ENCODE measurements around the gene ATP10A.
"Not testable (repeated sequence)": the region's sequence is repeated elsewhere in the genome, so short reads cannot be mapped to it uniquely, and the experiment has no call there.

The ATP10A gene

DNA sequence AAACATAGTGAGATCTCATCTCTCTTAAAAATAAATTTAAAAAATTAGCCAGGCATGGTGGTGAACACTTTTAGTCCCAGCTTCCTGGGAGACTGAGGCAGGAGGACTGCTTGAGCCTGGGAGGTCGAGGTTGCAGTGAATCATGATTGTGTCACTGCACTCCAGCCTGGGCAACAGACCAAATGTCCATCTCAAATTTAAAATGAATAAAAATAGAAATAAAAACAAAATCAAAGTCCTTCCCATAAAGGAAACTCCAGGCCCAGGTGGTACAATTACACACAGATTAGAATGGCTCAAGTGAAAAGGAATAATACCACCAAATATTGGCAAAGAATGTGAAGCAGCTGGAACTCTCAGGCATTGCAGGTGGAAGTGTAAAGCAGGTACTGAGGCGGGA lies 19.3 kb upstream of the ATP10A start:
- H3K4me3 ChIP-seq (ENCODE audit: low read depth, low read length), result no peak overlapping the region
- TF ChIP-seq, protein P1, sequence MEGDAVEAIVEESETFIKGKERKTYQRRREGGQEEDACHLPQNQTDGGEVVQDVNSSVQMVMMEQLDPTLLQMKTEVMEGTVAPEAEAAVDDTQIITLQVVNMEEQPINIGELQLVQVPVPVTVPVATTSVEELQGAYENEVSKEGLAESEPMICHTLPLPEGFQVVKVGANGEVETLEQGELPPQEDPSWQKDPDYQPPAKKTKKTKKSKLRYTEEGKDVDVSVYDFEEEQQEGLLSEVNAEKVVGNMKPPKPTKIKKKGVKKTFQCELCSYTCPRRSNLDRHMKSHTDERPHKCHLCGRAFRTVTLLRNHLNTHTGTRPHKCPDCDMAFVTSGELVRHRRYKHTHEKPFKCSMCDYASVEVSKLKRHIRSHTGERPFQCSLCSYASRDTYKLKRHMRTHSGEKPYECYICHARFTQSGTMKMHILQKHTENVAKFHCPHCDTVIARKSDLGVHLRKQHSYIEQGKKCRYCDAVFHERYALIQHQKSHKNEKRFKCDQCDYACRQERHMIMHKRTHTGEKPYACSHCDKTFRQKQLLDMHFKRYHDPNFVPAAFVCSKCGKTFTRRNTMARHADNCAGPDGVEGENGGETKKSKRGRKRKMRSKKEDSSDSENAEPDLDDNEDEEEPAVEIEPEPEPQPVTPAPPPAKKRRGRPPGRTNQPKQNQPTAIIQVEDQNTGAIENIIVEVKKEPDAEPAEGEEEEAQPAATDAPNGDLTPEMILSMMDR (IDR thresholded peaks at IDR 0.05; ENCODE audit: low read depth, low read length), result no peak

DNA sequence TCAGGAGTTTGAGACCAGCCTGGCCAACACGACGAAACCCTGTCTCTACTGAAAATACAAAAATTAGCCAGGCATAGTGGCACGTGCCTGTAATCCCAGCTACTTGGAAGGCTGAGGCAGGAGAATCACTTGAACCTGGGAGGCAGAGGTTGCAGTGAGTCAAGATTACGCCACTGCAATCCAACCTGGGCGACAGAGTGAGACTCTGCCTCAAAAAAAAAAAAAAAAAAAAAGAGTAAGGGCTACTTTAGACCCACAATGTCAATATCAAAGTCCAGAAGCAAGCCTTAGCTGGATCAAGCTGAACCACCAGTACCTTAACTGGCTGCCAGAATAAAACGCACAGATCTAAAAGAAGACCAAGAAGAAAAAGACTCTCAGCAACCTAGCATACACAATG lies 17.8 kb upstream of the ATP10A start:
- not testable (repeated sequence) for H3K4me3 ChIP-seq (ENCODE audit: low read depth, low read length)

DNA sequence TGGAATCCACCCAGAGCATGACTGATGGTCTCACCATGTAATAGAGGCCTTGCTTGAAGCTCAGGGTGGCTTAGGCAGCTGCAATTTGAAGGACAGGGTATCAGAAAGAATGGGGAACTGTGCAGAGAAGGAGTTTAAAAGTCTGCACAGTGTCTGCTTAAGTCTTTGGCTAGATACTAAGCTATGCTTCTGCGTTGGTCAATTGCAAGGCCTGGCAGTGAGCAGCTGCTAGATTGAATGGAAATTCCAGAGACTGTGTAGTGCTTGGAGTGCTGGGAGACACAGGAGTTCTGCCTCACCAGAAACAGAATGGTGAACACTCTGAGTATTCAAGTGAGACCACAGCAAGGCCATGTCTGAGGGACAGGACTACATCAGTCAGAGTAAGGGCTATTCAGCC lies 17.3 kb upstream of the ATP10A start:
- H3K4me3 ChIP-seq (ENCODE audit: low read depth, low read length), result no peak overlapping the region
- TF ChIP-seq, protein P1 (IDR thresholded peaks at IDR 0.05; ENCODE audit: low read depth, low read length), result no peak

DNA sequence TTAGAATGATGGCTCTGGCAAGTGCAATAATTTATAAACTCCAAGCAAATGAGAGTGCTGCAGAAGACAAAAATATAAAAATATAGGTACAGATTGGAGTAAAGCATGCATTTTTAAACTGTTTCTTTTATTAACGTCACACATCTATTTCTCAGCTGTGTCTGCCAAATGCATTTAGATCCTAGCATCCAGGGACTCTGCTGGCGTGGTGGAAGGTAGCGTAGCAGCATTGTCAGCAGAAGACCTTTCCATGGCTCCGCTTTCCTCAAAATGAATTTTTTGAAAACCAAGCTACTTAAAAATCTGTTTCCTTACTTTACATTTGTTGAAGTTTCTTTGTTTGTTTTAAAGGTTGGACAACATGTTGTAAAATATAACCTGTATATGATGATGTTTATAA lies 16.3 kb upstream of the ATP10A start:
- H3K4me3 ChIP-seq (ENCODE audit: low read depth, low read length), result no peak overlapping the region
- TF ChIP-seq, protein P1 (IDR thresholded peaks at IDR 0.05; ENCODE audit: low read depth, low read length), result no peak

DNA sequence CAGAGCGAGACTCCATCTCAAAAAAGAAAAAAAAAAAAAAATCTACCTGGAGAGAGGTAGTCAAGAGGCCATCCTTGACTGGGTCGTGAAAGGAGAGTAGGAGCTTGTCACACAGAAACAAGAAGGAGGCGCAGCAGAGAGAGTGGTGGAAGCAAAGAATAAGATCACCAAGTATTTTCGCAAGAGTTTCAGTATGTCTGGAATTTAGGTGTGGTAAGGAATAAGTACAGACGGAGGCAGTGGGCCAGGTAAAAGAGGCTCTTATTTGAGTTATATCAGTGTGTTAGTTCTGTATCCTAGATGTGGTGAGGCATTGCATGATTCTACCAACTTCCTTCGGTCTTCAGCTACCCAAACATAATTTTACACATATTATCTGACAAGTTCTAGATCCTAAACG lies 14.6 kb upstream of the ATP10A start:
- TF ChIP-seq, protein P1 (IDR thresholded peaks at IDR 0.05; ENCODE audit: low read depth, low read length), result no peak
- H3K4me3 ChIP-seq (ENCODE audit: low read depth, low read length), result no peak overlapping the region

DNA sequence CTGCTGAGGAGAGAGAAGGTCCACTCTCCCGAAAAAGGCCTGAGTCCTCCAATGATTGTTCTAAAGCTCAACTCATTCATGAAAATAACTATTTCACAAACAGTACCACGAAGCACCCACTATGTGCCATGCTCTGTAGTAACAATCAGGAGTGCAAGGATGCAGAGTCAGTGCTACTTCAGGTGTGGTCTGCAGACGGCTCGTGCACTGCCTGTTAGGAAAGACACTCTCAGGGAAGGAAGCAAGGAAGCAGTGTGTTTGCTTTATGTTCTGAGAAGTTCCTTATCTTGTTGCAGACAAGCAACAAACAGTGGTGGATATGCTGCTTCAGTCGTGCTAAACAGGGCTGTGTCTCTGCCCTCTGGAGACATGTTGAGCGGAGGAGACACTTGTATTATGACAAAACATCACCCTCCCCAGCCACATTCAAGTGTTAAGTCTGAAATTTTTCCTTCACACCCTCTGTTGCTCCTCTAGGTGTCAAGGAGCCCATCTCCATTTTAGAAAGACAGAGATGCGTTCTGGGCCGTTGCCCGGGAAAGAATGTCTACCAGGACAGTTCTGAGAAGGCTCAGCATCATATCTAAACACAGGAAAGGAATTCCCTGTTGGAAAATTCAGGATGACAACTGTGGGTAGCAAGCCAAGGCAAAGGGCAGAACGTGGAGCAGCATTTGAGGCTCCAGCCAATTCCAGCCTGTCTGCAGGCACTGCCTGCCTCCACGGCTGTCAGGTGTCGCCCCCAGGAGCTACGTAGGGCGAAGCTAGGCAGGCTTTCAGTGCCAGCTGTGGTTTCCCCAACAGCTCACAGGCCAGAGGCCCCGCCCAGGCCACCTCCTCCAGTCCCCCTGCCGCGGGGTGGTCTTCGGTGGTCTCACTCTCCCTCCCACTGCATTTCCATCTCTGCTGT lies 13.4 kb upstream of the ATP10A start:
- TF ChIP-seq, protein P1 (IDR thresholded peaks at IDR 0.05; ENCODE audit: low read depth, low read length), result no peak
- H3K4me3 ChIP-seq (ENCODE audit: low read depth, low read length), result no peak overlapping the region

DNA sequence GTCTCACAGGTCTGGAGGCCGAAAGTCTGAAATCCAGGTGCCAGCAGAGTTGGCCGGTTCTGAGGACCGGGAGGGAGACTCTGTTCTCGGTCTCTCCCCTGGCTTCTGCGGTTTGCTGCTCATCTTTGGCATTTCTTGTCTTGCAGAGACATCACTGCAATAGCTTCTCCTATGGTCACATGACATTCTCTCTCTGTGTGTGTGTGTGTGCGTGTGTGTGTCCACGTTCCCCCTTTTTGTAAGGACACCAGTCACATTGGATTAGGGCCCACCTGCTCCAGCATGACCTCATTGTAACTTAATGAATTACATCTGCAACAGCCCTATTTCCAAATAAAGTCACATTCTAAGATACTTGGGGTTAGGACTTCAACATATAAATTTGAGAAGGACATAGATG lies 12.4 kb upstream of the ATP10A start:
- TF ChIP-seq, protein P1 (IDR thresholded peaks at IDR 0.05; ENCODE audit: low read depth, low read length), result no peak
- no peak overlapping the region for H3K4me3 ChIP-seq (ENCODE audit: low read depth, low read length)

DNA sequence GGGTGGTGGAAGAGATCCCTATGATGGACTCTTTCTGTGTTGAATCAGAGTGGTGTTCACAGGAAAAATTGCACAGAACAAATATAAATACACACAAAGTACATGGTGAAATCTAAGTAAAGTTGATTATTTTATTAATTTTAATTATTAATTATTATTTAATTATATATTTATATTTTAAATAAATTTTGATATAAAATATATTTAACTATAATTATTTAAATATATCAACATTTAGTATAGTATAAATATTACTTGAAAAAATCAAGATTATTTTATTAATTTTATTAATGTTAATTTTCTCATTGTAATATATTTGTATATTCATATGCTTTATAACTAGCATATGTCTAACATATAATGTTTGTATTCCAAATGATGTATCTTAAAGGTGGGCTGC lies 11.3 kb upstream of the ATP10A start:
- TF ChIP-seq, protein P1 (IDR thresholded peaks at IDR 0.05; ENCODE audit: low read depth, low read length), result no peak

More for the DNA sequence above, 11.3 kb upstream of the ATP10A start:
- no peak overlapping the region for H3K4me3 ChIP-seq (ENCODE audit: low read depth, low read length)
